Measurements from ENCODE around the gene STOX2.

The STOX2 gene

DNA sequence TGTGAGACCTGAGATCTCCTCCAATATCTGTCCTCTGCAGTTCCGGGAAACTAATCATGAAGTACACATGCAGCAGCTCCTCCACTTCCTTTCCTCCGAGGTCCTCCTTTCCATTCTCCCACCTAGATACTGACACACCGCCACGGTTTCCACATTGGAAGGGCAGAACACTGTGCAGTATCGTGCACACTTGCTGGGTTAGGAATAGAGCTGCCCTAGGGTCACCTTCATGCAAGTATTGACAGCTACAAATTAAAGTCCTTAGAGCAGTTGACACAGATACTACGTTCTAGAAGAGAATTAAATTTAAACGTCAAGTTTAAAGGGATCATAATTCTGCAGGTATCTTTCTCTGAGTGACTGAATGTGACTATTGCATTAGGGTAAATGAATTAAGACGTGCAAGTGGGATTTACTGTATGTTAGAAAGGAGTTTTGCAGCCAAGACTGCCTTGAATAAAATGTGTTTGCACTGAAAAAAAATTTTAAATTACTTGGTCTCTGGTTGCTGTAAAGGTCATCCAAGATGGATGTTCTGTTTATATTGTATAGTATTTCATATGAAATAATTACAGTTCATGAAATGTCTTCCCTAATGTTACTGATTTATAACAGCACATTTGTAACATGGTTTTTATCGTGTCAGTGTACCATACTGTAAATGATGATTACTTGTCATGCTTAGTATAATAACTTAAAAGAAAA lies 117.7 kb downstream of the STOX2 start:
- no peak for TF ChIP-seq BACH2 (CRISPR knock-in tag; IDR thresholded peaks at IDR 0.05; ENCODE audit: borderline replicate concordance)
- TF ChIP-seq, protein P1, sequence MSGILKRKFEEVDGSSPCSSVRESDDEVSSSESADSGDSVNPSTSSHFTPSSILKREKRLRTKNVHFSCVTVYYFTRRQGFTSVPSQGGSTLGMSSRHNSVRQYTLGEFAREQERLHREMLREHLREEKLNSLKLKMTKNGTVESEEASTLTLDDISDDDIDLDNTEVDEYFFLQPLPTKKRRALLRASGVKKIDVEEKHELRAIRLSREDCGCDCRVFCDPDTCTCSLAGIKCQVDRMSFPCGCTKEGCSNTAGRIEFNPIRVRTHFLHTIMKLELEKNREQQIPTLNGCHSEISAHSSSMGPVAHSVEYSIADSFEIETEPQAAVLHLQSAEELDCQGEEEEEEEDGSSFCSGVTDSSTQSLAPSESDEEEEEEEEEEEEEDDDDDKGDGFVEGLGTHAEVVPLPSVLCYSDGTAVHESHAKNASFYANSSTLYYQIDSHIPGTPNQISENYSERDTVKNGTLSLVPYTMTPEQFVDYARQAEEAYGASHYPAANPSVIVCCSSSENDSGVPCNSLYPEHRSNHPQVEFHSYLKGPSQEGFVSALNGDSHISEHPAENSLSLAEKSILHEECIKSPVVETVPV (CRISPR knock-in tag; IDR thresholded peaks at IDR 0.05) = no peak
- TF ChIP-seq ESRRG (CRISPR knock-in tag; IDR thresholded peaks at IDR 0.05) = no peak
- TF ChIP-seq, protein P2, sequence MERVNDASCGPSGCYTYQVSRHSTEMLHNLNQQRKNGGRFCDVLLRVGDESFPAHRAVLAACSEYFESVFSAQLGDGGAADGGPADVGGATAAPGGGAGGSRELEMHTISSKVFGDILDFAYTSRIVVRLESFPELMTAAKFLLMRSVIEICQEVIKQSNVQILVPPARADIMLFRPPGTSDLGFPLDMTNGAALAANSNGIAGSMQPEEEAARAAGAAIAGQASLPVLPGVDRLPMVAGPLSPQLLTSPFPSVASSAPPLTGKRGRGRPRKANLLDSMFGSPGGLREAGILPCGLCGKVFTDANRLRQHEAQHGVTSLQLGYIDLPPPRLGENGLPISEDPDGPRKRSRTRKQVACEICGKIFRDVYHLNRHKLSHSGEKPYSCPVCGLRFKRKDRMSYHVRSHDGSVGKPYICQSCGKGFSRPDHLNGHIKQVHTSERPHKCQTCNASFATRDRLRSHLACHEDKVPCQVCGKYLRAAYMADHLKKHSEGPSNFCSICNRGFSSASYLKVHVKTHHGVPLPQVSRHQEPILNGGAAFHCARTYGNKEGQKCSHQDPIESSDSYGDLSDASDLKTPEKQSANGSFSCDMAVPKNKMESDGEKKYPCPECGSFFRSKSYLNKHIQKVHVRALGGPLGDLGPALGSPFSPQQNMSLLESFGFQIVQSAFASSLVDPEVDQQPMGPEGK (CRISPR knock-in tag; IDR thresholded peaks at IDR 0.05; ENCODE audit: borderline replicate concordance) = no peak
- TF ChIP-seq ZC3H10 (CRISPR knock-in tag; IDR thresholded peaks at IDR 0.05) = no peak
- no peak for ATAC-seq

DNA sequence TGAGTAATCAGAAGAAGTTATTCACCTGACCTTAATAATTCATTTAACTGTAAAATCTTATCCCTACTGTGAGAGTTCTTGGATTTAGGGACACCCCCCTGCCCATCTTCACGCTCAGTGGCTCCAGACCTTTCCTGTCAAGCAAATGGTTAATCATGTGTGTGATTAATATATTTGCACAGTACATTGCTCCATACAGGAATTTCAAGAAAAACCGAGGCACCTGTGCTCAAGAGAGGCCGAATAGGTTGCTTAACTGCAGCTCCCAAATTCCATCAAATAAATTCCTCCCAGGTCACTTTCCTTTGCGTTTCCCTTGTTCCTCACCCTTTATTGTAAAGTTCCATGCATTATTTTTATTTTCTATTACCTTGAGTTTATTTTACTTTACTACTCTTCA lies 119.5 kb downstream of the STOX2 start:
- no peak for ATAC-seq
- TF ChIP-seq TOX (CRISPR knock-in tag; IDR thresholded peaks at IDR 0.05; ENCODE audit: borderline replicate concordance) (no peak), ZC3H10 (CRISPR knock-in tag; IDR thresholded peaks at IDR 0.05) (no peak)

DNA sequence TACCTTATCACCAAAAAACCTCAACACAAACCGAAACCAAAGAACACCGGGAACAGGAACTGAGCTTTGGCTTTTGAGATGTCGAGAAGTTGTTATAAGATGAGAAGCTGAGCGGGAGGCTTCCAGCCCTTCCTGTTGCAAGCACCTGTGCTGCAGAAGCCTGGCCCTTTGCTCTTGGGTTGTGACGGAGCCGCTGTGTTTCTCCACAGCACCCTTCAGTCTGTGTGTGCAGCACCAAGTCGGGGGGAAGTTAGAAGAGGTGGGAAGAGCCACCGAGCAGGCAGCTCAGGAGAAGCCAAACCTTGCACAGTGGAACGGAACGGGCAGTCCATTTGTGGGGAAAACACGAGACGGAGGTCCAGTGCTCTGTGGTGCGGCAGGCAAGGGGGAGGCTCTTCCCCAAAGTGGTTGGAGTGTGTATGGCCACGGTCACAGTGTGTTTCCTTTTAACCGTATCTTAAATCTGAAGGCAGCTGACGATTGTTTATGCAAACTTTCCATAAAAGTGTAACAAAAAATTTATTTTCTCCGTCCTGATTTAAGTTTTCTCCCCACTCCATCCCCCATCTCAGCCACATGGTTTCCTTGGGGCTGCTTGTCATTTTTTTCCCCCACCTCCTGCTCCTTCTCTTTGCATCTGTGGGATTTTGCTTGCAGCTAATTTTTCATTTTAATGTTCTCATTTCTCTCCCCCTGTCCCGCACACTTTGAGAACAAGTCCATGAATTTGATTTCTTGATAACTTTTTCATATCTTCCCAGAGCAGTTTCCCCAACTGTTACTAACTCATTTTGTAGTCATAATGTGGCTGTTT lies 123.7 kb downstream of the STOX2 start:
- TF ChIP-seq RARB (CRISPR knock-in tag; IDR thresholded peaks at IDR 0.05) (no peak), PPARA (CRISPR knock-in tag; IDR thresholded peaks at IDR 0.05; ENCODE audit: borderline replicate concordance) (no peak), ZFP3 (CRISPR knock-in tag; IDR thresholded peaks at IDR 0.05) (no peak), ZNF565 (CRISPR knock-in tag; conservative IDR thresholded peaks at IDR 0.05; ENCODE audit: low read depth) (no peak), GLIS3 (CRISPR knock-in tag; IDR thresholded peaks at IDR 0.05) (no peak), BACH2 (CRISPR knock-in tag; IDR thresholded peaks at IDR 0.05; ENCODE audit: borderline replicate concordance) (no peak), TCF4 (CRISPR knock-in tag; IDR thresholded peaks at IDR 0.05; ENCODE audit: borderline replicate concordance) (no peak), CSDC2 (CRISPR knock-in tag; IDR thresholded peaks at IDR 0.05) (no peak), ISL1 (CRISPR knock-in tag; IDR thresholded peaks at IDR 0.05) (no peak), ZC3H10 (CRISPR knock-in tag; IDR thresholded peaks at IDR 0.05) (no peak), ZNF8 (CRISPR knock-in tag; IDR thresholded peaks at IDR 0.05) (no peak)
- TF ChIP-seq, protein P3, sequence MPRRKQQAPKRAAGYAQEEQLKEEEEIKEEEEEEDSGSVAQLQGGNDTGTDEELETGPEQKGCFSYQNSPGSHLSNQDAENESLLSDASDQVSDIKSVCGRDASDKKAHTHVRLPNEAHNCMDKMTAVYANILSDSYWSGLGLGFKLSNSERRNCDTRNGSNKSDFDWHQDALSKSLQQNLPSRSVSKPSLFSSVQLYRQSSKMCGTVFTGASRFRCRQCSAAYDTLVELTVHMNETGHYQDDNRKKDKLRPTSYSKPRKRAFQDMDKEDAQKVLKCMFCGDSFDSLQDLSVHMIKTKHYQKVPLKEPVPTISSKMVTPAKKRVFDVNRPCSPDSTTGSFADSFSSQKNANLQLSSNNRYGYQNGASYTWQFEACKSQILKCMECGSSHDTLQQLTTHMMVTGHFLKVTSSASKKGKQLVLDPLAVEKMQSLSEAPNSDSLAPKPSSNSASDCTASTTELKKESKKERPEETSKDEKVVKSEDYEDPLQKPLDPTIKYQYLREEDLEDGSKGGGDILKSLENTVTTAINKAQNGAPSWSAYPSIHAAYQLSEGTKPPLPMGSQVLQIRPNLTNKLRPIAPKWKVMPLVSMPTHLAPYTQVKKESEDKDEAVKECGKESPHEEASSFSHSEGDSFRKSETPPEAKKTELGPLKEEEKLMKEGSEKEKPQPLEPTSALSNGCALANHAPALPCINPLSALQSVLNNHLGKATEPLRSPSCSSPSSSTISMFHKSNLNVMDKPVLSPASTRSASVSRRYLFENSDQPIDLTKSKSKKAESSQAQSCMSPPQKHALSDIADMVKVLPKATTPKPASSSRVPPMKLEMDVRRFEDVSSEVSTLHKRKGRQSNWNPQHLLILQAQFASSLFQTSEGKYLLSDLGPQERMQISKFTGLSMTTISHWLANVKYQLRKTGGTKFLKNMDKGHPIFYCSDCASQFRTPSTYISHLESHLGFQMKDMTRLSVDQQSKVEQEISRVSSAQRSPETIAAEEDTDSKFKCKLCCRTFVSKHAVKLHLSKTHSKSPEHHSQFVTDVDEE (CRISPR knock-in tag; IDR thresholded peaks at IDR 0.05) = no peak
- TF ChIP-seq, protein P1 (CRISPR knock-in tag; IDR thresholded peaks at IDR 0.05) = no peak
- no peak for ATAC-seq

DNA sequence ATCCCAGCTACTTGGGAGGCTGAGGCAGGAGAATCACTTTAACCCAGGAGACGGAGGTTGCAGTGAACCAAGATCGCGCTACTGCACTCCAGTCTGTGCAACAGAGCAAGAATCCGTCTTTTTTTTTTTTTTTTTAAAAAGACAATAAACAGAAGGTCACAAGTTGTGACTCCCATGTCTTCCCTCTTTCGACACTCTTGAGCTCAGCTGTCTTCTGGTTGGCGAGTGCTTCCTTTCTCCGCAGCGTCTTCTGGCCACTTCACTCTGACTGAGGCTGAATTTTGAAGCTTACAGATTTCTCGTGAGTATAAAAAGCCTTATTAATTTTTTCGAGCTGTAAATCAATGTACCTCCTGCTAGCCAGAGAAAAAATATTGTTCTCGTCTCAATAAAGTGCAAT lies 124.9 kb downstream of the STOX2 start:
- ATAC-seq = no peak
- TF ChIP-seq ZC3H10 (CRISPR knock-in tag; IDR thresholded peaks at IDR 0.05) (no peak), ZFP30 (CRISPR knock-in tag; IDR thresholded peaks at IDR 0.05) (no peak)
- TF ChIP-seq, protein P3 (CRISPR knock-in tag; IDR thresholded peaks at IDR 0.05) = no peak

All from SK-N-SH treated with all-trans-retinoic acid at 6 μM for 48 hours (cell line).